HG03039 (cell line): ENCODE measurements around the gene SGSH.
A peak's percentile ranks its signal among the peaks of the same experiment; 100 is the strongest.
"Not testable (repeated sequence)": the region's sequence is repeated elsewhere in the genome, so short reads cannot be mapped to it uniquely, and the experiment has no call there.

Experiments
- ATAC-seq: cut with Tn5 transposase; IDR thresholded peaks from one replicate; pipeline ENCODE4 v1.9.1; 2021; ENCODE audit warnings: mild to moderate bottlenecking, moderate library complexity; ENCODE audit not compliant: unreplicated experiment

The SGSH gene

DNA sequence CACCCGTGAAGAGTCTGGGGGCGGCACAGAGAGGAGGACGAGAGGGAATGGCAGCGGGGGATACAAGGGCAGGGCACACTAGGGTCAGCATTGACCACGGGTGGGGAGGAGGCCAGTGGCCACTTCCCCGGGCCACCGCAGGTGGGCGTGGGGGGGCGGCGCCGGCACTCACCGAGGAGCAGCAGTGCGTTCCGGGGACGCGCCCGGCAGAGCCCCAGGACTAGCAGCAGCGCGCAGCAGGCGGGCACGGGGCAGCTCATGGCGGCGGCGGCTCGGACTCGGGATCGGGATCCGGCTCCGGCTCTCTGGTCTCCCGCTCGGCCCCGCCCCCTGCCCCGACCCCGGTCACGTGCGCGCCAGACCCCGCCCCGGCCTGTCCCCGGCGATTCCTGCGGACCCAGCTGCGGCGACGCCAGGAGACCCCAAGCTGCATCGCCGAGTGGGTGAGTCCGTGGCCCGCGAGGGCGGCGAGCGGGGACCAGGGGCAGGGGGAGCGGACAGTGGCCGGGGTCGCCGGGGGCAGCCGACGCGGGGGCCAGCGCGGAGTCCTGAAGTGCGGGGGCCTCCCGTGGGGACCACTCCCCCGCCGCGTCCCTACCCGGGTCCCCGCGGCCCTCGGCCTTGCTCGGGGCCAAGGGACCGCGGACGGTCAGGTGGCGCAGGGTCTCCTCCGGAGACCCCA lies at the start of gene SGSH, which contains the start of gene SLC26A11:
SGSH (minus strand) TSS at position 280 of the 682 bp plus-strand sequence; CDS start at position 260, 20 bp downstream.
SLC26A11 (plus strand) TSS at position 374 of the 682 bp plus-strand sequence. CDS start 1,134 bp downstream, outside the sequence.
- no peak for ATAC-seq

DNA sequence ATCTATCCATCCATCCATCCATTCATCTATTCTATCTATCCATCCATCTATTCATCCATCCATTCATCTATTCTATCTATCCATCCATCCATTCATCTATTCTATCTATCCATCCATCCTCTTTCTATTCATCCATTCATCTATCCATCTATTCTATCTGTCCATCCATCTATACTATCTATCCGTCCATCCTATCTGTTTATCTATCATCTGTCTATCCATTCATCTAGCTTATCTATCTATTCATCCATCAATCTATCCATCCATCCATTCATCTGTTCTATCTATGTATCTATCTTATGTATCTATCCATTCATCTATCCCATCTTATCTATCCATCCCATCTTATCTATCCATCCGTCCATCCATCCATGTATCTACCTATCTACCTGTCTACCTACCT lies 49.3 kb upstream of the SGSH start:
- ATAC-seq, result no peak

DNA sequence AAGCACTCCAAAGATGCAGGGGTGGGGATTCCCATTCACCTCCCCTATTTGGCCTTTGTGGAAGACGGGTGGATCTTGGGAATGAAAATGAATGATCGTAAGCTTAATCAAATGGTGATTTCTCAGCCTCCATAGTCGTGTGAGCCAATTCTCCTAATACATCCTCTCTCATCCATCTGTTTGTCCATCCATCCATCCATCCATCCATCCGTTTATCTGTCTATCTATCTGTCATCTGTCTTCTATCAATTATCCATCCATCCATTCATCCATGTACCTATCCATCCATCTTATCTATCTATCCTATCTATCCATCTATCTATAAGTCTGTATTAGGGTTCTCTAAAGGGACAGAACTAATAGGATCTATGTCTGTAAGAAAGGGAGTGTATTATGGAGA lies 48.3 kb upstream of the SGSH start:
- no peak for ATAC-seq

DNA sequence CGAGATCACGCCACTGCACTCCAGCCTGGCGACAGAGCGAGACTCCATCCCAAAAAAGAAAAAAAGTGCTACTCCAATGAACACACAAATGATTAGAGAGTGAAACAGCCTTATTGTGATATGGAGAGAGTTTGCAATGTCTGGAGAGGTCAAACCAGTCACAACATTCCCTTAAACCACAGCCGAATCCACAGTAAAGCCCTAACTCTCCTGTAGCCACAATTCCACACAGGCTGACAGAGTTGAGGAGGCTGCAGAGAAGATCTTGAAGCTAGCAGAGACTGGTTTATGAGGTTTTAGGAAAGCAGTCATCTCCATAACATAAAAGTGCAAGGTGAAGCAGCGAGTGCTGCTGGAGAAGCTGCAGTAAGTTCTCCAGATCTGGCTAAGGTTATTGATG lies 47.3 kb upstream of the SGSH start:
- no peak for ATAC-seq

DNA sequence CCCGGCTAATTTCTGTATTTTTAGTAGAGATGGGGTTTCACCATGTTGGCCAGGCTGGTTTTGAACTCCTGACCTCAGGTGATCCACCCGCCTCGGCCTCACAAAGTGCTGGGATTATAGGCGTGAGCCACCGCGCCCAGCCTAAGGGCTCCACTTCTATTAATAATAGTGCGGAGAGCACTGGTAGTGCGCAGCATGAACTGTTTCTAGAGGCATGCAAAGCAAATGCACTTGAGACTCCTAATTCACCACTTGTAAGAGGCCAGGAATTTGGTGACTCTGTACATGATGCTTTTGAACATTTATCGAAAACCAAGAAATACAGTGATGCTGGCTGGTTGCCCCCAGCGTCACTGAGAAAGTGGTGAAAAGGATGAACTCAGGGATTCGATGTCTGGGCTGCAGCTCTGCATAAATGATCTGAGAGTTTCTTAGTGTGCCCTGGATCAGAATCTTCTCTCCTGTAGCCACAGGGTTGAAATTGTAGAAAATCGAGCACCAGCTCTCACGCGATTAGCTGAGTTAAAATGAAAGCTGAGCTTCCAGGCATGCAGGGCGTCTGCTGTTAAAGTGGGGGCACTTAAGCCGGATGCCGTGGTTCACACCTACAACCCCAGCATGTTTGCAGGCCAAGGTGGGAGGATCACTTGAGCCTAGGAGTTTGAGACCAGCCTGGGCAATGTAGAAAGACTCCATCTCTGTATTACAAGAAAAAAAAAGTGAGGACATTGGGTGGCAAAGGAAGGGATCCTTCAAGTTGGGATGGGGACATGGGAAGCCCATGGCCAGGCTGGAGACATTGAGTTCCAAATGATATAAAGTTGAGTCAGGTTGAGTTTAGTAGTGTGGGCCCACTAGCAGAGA lies 45.3 kb upstream of the SGSH start:
- no peak for ATAC-seq

DNA sequence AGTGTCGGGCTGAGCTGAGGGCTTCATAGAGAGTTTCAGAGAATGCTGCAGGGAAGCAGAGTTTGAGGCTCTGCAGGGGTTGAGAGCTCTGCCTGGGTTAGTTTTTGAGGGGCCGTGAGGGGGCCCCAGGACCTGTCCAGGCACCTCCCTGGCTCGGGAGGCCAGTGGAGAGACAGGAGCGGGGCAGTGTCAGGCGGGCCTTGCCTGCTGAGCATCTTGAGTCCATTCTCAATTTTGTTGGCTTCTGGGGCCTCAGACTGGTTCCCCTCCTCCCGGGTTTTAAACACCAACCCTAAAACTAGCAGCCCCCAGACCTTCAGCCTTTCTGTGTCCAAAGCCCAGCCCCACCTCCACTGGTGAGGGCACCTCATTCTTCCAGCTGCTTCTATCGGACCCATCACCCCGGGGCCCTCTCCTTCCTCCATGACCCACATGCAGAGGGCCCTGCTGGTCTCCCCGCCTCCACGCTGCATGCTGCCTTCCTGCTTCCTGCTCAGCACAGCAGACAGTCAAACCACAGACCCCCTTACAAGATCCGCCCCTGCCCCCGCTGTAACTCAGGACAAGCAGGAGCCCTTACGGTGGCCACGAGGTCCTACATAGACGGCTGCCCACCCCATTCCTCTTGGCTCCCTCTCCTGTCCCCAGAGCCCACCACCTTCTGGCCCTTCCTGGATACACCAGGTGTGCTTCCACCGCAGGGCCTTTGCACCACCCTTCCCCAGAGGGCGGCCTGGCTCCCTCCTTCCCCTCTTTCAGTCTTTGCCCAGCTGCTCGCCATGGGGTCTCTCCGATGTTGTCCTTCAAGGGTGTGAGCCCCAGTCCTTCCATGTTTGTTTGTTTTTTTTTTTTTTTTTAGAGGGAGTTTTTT lies 44.3 kb upstream of the SGSH start:
- no peak for ATAC-seq

DNA sequence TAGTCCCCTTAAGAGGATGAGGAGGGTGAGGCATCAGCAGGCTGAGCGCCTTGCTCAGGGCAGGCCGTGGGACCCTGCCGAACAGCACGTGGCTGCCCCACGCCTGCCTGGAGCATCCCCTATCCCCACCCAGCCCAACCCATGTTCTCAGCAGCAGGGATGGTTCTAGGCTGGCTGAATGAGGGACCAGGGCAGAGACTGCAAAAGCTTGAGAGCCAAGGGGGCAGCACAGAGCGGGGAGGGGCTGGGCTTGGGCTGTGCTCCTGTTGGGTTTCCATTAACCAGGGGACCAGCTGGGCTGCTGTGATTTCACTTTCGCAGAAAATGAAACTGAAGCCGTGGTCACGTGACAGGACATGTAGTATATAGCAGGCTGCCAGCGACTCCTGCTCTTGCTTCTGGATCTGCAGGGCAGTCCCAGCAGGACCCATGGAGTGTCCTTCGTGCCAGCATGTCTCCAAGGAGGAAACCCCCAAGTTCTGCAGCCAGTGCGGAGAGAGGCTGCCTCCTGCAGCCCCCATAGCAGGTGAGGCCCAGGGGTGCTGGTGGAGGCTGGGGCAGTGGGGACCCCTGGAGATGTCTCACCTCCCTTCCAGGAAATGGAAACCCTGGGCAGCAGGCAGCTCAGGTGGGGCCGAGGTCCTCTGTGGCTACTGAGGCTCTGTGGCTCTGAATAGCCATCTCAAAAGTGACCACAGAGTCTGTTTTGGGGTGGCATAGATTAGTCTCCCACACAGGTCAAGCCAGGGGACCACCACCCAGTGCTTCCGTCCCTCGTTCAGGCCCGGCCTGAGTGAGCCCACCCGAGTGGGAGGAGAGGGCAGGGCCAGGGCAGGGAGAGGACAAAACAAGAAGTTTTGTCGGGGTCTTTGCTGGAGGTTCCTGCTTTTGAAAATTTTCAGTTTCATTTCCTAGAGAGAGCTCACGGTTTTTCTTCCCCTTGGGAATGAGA lies 43.4 kb upstream of the SGSH start:
- ATAC-seq, result no peak

DNA sequence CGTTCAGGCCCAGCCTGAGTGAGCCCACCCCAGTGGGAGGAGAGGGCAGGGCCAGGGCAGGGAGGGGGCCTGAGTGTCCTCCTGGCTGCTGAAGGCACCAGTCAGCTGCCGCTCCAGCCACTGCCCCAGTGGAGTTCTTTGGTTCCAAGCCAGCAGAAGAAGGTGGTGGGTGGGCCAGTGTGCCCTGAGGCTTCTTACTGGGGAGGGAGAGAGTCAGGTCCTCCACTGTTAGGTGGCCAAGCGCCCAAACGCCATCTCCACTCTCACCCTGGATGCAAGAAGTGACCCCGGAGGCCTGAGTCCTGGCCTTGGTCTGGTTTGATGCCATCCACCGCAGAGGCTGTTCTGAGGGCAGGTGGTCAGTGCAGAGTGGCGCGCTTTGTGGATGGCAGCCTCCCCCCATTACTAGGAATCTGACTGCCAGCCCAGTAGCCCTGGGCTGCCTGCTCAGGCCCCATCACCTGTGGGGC lies 42.7 kb upstream of the SGSH start:
- no peak for ATAC-seq

DNA sequence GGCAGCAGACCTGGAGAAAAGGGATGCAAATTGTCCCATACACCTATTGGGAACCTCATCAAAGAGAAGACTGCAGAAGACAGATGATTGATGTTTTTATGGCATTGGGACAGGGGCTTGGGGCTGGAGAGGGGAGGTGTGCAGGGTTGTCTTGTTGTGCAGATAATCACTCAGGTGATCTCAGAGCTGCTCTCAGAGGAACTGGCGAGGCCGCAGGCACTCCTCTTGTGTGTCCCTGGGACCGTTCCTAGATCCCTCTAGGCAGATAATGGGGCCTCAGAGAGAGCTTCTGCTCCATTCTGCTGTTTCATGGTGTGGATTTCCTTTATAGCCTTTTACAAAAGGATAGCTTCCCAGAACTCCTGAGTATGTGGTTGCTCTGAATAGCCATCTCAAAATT lies 42.2 kb upstream of the SGSH start:
- ATAC-seq, result no peak

DNA sequence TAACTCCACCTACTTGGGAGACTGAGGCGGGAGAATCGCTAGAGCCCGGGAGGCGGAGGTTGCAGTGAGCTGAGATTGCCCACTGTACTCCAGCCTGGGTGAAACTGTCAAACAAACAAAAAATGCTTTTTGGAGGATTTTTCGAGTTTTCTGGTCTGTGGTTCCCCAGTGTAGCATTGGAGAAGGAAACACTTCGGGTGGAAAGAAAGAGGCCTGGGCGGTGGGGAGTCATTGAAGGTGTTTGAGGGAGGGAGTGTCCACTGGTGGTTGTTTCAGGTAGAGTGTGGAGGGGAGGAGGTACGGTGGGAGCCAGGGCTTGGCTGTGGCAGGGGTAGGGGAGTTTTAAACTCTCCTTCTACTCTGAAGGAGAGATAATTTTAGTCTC lies 41.8 kb upstream of the SGSH start:
- no peak for ATAC-seq

DNA sequence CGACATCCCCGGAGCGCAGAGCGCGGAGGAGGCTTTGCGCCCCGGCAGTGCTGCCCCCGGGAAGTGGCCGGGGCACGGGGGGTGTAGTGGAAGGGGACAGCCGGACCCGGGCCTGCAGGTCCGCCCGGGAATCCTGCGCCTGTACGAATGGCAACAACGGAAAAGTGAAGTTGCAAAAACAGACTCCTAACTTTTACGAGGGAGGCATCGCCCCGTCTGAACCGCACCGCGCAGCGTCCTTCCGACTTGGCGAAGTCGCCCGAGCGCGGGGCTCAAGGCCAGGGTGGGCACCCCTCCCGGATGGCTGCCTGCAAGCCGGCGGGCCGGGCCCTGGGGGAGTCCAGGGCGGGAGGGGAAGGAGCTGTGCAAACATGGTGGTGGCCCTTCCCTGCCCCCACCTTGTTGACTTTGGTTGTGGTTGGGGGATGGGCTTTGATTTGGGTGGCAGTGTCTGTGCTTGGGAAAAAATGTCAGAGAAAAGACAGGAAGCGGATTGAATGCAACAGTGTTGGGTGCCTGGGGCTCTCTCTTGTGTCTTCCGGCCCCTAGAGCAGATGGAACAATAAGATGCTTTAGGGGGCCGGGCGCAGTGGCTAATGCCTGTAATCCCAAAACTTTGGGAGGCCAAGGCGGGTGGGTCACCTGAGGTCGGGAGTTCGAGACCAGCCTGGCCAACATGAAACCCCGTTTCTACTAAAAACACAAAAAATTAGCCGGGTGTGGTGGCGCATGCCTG lies 41.2 kb upstream of the SGSH start:
- no peak for ATAC-seq

DNA sequence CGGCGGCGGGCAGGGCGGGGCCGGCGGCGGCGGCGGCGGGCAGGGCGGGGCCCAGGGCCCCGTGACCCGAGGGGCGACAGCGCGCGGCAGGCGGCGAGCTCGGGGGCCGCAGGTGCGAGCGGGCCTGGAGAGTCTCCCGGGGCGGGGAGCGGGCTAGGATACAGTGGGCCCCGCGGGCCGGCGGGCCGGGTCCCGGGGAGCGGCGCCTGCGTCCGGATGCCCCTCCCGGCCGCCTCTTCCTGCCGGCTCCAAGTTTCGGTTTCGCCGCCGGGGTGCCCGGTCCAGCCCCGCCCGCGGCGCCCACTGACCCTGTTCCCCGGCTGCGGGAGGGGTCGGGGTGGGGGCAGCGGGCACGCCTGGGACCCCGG lies 40.6 kb upstream of the SGSH start, which contains the start of gene RNF213:
RNF213 (plus strand) TSS at position 62 of the 368 bp plus-strand sequence. CDS start 2,830 bp downstream, outside the sequence.
- peak; percentile 26 for ATAC-seq

DNA sequence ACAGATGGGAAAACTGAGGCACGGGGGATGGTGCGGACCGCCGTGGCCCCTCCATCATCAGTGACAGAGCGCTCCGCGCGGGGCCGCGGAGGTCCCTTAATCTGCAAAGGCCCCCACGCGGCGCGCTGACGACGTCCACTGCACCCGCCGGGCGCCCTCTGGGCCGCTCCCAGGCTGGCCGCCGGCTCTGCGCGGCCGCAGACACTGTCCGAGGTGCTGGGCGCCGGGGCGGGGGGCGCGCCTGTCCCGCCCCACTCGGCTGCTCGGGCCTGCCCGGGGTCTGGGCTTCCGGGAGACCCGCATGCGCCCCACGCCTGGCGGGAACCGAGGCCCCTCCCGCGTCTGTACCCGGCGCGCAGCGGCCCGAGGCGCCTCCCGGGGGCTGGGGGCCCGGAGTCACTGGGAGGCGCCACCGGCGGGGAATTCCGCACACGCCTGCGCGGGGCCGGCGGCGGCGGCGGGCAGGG lies 40.0 kb upstream of the SGSH start:
- peak; percentile 35 for ATAC-seq

DNA sequence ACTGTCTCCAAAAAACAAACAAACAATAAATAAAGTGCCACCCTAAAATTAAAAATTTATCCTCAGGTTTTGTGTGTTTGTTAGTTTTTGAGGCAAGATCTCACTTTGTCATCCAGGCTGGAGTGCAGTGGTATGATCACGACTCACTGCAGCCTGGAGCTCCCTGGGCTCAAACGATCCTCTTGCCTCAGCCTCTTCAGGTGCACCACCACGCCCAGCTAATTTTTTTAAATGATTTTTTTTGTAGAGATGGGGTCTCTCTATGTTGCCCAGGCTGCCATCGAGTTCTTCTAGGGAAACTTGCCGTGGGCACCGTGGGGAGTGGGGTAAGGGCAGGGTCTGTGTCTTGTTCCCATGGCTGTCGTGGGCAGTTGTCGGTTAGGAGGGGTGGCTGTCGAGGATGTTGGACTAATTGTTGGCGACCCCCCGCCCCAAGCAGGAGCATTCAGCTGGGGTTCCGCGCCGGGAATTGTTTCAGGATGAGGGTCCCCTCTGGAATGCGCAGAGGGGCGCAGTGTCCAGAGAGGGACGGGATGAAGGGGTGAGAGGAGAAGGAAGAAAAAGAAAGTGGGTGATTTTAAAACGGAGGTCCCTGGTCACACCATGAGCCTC lies 39.4 kb upstream of the SGSH start:
- no peak for ATAC-seq

DNA sequence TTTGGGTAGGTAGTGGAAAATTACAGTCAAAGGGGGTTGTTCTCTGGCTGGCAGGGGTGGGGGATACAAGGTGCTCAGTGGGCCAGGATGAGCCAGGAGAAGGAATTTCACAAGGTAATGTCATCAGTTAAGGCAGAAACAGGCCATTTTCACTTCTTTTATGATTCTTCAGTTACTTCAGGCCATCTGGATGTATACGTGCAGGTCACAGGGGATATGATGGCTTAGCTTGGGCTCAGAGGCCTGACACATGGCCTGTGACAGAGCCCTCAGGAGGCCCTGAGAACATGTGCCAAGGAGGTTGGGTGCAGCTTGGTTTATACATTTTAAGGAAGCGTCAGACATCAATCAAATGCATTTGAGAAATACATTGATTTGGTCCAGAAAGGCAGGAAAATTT lies 38.2 kb upstream of the SGSH start:
- ATAC-seq, result not testable (repeated sequence)

DNA sequence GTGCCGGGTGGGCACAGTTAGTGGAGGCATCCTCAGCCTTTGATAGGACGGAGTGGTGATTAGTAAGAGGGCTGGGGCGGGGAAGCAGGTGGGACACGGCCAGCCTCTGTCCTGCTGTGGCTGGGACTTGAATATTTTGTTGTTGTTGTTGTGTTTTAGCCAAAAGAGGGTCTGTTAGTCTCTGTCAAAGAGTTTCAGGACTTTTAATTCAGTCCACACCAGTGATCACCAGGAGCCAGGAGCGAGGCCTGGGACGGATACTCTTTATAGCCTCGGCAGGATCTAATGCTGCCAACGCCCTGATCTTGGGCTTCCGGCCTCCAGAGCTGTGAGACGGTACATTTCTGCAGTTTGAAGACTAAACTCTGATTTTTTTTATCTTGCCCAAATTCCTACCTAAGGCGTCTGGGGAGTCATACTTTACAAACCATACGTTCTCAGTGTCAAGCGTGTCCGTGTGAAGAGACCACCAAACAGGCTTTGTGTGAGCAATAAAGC lies 37.6 kb upstream of the SGSH start:
- no peak for ATAC-seq

DNA sequence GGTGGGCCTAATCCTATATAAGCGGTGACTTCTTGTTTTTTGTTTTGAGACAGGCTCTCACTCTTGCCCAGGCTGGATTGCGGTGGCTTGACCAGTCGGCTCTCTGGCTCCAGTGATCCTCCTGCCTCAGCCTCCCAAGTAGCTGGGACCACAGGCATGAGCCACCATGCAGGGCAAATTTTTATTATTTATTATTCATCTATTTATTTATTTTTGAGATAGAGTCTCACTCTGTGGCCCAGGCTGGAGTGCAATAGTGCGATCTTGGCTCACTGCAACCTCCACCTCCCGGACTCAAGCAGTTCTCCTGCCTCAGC lies 35.9 kb upstream of the SGSH start:
- no peak for ATAC-seq

DNA sequence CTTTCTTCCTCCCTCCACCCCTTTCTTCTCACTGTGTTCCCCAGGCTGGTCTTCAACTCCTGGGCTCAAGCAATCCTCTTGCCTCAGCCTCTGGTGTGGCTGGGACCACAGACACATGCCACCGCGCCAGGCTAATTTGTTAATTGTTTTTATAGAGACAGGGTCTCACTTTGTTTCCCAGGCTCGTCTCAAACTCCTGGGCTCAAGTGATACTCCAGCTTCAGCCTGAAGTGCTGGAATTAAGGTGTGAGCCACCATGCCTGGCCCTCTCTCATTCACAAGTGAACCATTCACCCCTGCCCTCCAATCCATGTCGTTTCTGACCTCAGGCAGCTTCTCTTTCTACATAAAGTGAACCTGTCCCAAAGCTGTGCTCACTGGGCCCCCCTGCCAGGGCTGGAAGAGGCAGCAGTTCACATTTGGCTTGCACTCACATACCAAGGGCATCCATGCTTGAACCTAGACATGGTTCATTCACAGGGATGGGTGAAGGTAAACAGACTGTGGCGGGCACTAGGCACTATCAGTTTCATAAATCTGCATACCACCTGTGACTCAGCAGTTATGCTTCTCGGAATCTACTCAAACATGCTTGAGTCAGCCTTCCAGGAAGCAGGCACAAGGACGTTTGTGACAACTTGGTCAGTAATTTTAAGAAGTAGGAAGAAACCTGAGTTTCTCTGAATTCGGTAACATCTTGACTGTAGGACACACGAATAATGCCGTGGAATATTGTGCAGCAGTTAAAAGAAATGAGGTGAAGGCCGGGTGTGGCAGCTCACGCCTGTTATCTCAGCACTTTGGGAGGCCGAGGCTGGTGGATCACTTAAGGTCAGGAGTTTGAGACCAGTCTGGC lies 34.5 kb upstream of the SGSH start:
- ATAC-seq, result no peak
